ENCODE results near the gene ADAMTS17. TPM values are rescaled to one million over a fixed set of nuclear protein-coding genes. Genes with fewer than 3 reads are reported as not detected.

Gene ADAMTS17
- total RNA-seq, 4 donors from 2014 or later: 4.5 to 11.4 (median 6.6) TPM

DNA sequence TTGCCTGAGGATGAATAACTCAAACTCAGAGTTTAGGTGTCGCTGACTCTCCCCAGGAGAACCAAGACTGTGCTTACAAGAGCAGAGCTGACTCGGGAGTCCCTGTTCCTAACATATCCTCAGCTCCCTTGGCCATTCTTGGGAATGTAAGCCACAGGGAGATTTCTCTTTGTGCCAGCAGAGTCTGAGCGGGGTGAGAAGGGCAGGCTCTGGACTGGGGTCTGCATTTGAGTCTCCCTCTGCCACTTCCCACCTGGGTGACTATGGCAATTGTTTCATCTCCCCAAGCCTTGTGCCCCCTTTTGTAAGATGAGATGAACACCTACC, 126.0 kb downstream of the ADAMTS17 start:
- no peak for DNase-seq
- Histone ChIP-seq H3K36me3 (no peaks in the 10 kb centered on the region), H3K9me3 (no peaks in the 10 kb centered on the region), H3K4me3 (no peak overlapping the region), H3K4me1 (peaks cover 3 to 34% (median 12%) of the 10 kb centered on the region in 3 donors), H3K27ac (peak overlapping the region; percentile 30 to 72 (median 58)), H3K27me3 (no peaks in the 10 kb centered on the region)
- 33 to 80% methylated on average over 1 to 2 of the region's 3 CpGs for WGBS, 2 donors
- TF ChIP-seq CTCF (IDR thresholded peaks at IDR 0.05): no peak
- TF ChIP-seq POLR2A (IDR thresholded peaks at IDR 0.05): no peak
- intact Hi-C loops (cut with DNase I): no loop called here

GRCh38 chr15:100215031-100215842, 126.5 kb downstream of the ADAMTS17 start:
- H3K27me3 ChIP-seq: no peaks in the 10 kb centered on the region
- H3K9me3 ChIP-seq: no peaks in the 10 kb centered on the region
- H3K27ac ChIP-seq: peak overlapping the region; percentile 30 to 72 (median 58)
- H3K4me3 ChIP-seq: no peak overlapping the region
- H3K4me1 ChIP-seq: peaks cover 3 to 34% (median 12%) of the 10 kb centered on the region in 3 donors
- H3K36me3 ChIP-seq: no peaks in the 10 kb centered on the region
- DNase-seq: no peak
- 75 to 80% methylated on average over 8 to 10 of the region's 13 CpGs for WGBS, 2 donors
- intact Hi-C loops (cut with DNase I): no loop called here
- no peak for TF ChIP-seq CTCF (IDR thresholded peaks at IDR 0.05)
- no peak for TF ChIP-seq POLR2A (IDR thresholded peaks at IDR 0.05)

- H3K27me3 ChIP-seq: no peaks in the 10 kb centered on the region
- no peaks in the 10 kb centered on the region for H3K9me3 ChIP-seq
- peaks cover 3 to 41% (median 14%) of the 10 kb centered on the region in 3 donors for H3K4me1 ChIP-seq
- no peak for DNase-seq
- no peaks in the 10 kb centered on the region for H3K36me3 ChIP-seq
- no peak overlapping the region for H3K4me3 ChIP-seq
- WGBS, 2 donors: 33 to 35% methylated on average over 8 of the region's 11 CpGs
- no peak for TF ChIP-seq POLR2A (IDR thresholded peaks at IDR 0.05)
- TF ChIP-seq CTCF (IDR thresholded peaks at IDR 0.05): no peak
- intact Hi-C loops (cut with DNase I): no loop called here
- H3K27ac ChIP-seq: no peak overlapping the region
Observed at GRCh38 chr15:100211855-100212850, 129.6 kb downstream of the ADAMTS17 start.

DNA sequence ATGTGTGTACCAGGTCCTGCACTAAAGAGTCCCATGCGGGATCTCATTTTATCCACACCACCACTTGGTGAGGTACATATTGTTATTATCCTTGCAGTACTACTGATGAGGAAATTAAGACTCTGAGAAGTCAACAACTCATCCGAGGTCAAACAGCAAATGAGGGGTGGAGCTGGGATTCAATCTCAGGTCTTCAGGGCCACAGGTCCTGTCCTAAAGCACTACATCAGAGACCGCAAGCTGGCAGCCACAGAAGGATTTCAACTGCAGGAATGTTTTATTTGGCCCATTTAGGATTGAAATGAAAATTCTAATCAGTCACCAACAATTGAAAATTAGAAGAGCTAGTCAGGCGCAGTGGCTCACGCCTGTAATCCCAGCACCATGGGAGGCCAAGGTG, 131.4 kb downstream of the ADAMTS17 start:
- TF ChIP-seq CTCF (IDR thresholded peaks at IDR 0.05): no peak
- no peak for TF ChIP-seq POLR2A (IDR thresholded peaks at IDR 0.05)
- H3K27ac ChIP-seq: no peak overlapping the region
- H3K27me3 ChIP-seq: no peaks in the 10 kb centered on the region
- 91 to 96% methylated on average over 4 to 5 of the region's 5 CpGs for WGBS, 2 donors
- H3K9me3 ChIP-seq: no peaks in the 10 kb centered on the region
- H3K4me1 ChIP-seq: peaks cover under 1 to 45% (median 7%) of the 10 kb centered on the region in 3 donors
- H3K4me3 ChIP-seq: no peak overlapping the region
- DNase-seq: no peak
- no peaks in the 10 kb centered on the region for H3K36me3 ChIP-seq
- intact Hi-C loops (cut with DNase I): no loop called here
